Measurements from ENCODE around the gene SNX11.
"Not testable (repeated sequence)": the region's sequence is repeated elsewhere in the genome, so short reads cannot be mapped to it uniquely, and the experiment has no call there.

The SNX11 gene

DNA sequence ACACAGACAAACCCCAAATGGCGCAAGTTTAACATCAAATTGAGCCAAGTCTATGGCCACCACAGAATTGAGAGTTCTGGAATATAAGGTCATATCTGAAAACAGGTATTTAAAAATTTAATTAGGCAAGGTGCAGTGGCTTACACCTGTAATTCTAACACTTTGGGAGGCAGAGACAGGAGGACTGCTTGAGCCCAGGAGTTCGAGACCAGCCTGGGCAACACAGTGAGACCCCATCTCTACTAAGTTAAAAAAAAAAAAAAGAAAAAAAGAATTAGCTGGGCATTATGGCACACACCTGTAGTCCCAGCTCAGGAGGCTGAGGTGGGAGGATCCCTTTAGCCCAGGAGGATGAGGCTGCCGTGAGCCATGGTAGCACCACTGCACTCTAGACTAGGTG is 40.3 kb upstream of the SNX11 start:
- Histone ChIP-seq H3K27me3 (ENCODE audit: insufficient read depth, low read depth) (no peaks in the 10 kb centered on the region), H3K4me3 (IDR thresholded peaks at IDR 0.05; ENCODE audit: insufficient read depth, low read depth, low read length) (no peak overlapping the region), H4K20me1 (ENCODE audit: insufficient read depth) (no peaks in the 10 kb centered on the region), H3K9ac (no peak overlapping the region), H3K4me1 (ENCODE audit: low read depth, poor library complexity, severe bottlenecking) (peaks cover 6% of the 10 kb centered on the region), H3K36me3 (ENCODE audit: insufficient read depth) (peaks cover 6% of the 10 kb centered on the region; the same call in 1 of the 2 replicates), H3K27ac (no peak overlapping the region), H3K4me2 (no peak overlapping the region), H2AFZ (ENCODE audit: low read depth) (no peak overlapping the region), H3K79me2 (ENCODE audit: insufficient read depth, low read depth) (no peaks in the 10 kb centered on the region)
- TF ChIP-seq, protein P1, sequence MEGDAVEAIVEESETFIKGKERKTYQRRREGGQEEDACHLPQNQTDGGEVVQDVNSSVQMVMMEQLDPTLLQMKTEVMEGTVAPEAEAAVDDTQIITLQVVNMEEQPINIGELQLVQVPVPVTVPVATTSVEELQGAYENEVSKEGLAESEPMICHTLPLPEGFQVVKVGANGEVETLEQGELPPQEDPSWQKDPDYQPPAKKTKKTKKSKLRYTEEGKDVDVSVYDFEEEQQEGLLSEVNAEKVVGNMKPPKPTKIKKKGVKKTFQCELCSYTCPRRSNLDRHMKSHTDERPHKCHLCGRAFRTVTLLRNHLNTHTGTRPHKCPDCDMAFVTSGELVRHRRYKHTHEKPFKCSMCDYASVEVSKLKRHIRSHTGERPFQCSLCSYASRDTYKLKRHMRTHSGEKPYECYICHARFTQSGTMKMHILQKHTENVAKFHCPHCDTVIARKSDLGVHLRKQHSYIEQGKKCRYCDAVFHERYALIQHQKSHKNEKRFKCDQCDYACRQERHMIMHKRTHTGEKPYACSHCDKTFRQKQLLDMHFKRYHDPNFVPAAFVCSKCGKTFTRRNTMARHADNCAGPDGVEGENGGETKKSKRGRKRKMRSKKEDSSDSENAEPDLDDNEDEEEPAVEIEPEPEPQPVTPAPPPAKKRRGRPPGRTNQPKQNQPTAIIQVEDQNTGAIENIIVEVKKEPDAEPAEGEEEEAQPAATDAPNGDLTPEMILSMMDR (conservative IDR thresholded peaks at IDR 0.05; ENCODE audit: low read depth, low read length): no peak

DNA sequence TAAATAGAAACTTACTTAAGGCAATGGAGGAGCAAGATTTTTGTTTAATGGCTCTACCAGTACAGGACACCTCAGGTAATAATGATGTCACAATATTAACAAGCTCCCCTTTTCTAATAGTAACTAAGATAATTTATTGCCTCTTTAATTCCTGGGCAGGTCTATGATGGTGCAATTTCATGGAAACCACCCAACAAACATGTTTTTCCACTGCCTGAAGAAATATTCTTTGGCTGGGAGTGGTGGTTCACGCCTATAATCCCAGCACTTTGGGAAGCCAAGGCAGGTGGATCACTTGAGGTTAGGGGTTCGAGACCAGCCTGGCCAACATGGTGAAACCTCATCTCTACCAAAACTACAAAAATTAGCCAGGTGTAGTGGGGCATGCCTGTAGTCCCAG is 39.8 kb upstream of the SNX11 start:
- not testable (repeated sequence) for H3K9ac ChIP-seq; H3K4me1 ChIP-seq (ENCODE audit: low read depth, poor library complexity, severe bottlenecking); H3K36me3 ChIP-seq (ENCODE audit: insufficient read depth); H3K27ac ChIP-seq; H2AFZ ChIP-seq (ENCODE audit: low read depth); H3K4me3 ChIP-seq (IDR thresholded peaks at IDR 0.05; ENCODE audit: insufficient read depth, low read depth, low read length); H4K20me1 ChIP-seq (ENCODE audit: insufficient read depth); H3K27me3 ChIP-seq (ENCODE audit: insufficient read depth, low read depth); H3K4me2 ChIP-seq; H3K79me2 ChIP-seq (ENCODE audit: insufficient read depth, low read depth)

DNA sequence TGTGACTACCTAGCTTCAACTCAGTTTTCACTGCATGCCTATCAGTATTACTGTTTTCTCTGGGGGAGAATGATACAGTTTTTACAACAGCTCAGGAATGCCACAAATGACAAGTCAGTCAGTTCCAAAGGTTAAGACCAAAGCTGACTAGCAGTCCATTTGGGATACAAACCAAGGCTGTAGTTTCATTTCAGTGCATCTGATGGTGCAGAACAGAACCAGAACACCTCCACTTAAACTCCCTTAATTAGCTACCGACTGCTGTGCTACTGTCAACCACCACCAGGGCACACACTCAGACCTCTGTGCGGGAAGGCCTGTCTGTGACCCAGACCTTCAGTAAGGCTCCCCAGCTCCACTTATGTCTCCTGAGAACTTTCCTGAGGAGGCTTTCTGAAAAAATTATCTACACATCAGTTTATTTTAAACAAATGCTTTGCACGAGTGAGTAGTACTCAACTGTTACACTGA is 39.0 kb upstream of the SNX11 start:
- H3K79me2 ChIP-seq (ENCODE audit: insufficient read depth, low read depth): no peaks in the 10 kb centered on the region
- H3K36me3 ChIP-seq (ENCODE audit: insufficient read depth): 0 out of 2 replicates have a peak, but pooled peaks cover 4% of the 10 kb centered on the region
- H3K4me2 ChIP-seq: no peak overlapping the region
- no peaks in the 10 kb centered on the region for H3K27me3 ChIP-seq (ENCODE audit: insufficient read depth, low read depth)
- no peak overlapping the region for H3K9ac ChIP-seq
- no peak overlapping the region for H3K27ac ChIP-seq
- no peak overlapping the region for H2AFZ ChIP-seq (ENCODE audit: low read depth)
- H3K4me1 ChIP-seq (ENCODE audit: low read depth, poor library complexity, severe bottlenecking): peaks cover under 1% of the 10 kb centered on the region
- no peaks in the 10 kb centered on the region for H4K20me1 ChIP-seq (ENCODE audit: insufficient read depth)
- TF ChIP-seq, protein P1 (conservative IDR thresholded peaks at IDR 0.05; ENCODE audit: low read depth, low read length): peak; percentile 68
- no peak overlapping the region for H3K4me3 ChIP-seq (IDR thresholded peaks at IDR 0.05; ENCODE audit: insufficient read depth, low read depth, low read length)

DNA sequence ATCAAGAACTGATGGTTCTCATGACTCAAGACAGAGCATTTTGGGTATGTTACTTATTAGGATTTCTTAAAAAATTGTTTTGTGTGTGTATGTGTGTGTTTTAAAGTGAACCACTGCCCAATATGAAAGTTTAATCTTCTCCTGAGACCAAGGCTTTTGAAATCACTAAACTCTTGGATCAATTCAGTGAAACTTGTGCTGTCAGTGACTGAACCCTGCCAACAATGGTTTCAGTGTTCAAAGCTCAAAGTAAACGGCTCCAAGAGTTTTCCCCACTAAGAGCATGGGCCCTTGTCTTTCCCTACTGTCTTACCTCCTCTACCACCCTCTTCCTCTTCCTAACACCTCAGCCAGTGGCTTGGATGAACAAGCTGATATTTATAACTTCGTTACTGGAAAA is 37.4 kb upstream of the SNX11 start:
- TF ChIP-seq, protein P1 (conservative IDR thresholded peaks at IDR 0.05; ENCODE audit: low read depth, low read length): no peak
- Histone ChIP-seq H3K4me1 (ENCODE audit: low read depth, poor library complexity, severe bottlenecking) (no peaks in the 10 kb centered on the region), H3K36me3 (ENCODE audit: insufficient read depth) (peaks cover 4% of the 10 kb centered on the region; the same call in 1 of the 2 replicates), H3K4me2 (no peak overlapping the region), H3K9ac (no peak overlapping the region), H3K27me3 (ENCODE audit: insufficient read depth, low read depth) (no peaks in the 10 kb centered on the region), H3K27ac (no peak overlapping the region), H3K79me2 (ENCODE audit: insufficient read depth, low read depth) (no peaks in the 10 kb centered on the region), H4K20me1 (ENCODE audit: insufficient read depth) (peaks cover 4% of the 10 kb centered on the region; the same call in 1 of the 2 replicates), H3K4me3 (IDR thresholded peaks at IDR 0.05; ENCODE audit: insufficient read depth, low read depth, low read length) (no peak overlapping the region), H2AFZ (ENCODE audit: low read depth) (no peak overlapping the region)

DNA sequence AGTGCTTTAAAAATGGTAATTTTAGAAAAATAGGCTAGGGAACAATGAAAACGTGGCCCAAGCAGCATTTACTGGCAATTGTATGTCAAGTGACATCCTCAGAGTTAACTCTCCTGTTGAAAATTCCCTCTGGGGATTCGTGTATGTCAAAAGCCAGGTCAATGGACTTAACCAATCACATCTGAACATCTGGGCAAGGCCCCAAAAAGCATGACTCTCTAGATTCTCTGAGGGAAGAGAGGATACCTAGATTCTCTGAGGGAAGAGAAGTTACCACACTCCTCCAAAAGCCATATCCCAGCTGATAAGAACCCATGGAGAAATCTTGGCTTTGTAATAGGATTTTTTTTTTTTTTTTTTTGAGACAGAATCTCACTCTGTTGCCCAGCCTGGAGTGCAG is 35.9 kb upstream of the SNX11 start:
- H3K79me2 ChIP-seq (ENCODE audit: insufficient read depth, low read depth): no peaks in the 10 kb centered on the region

GRCh38 chr17:48072811-48073210 is 34.8 kb upstream of the SNX11 start:
- not testable (repeated sequence) for H3K27ac ChIP-seq; H3K79me2 ChIP-seq (ENCODE audit: insufficient read depth, low read depth); H2AFZ ChIP-seq (ENCODE audit: low read depth); H3K9ac ChIP-seq; H3K4me1 ChIP-seq (ENCODE audit: low read depth, poor library complexity, severe bottlenecking); H4K20me1 ChIP-seq (ENCODE audit: insufficient read depth); H3K4me3 ChIP-seq (IDR thresholded peaks at IDR 0.05; ENCODE audit: insufficient read depth, low read depth, low read length); H3K27me3 ChIP-seq (ENCODE audit: insufficient read depth, low read depth); H3K4me2 ChIP-seq; H3K36me3 ChIP-seq (ENCODE audit: insufficient read depth)

More for the DNA sequence above, 35.9 kb upstream of the SNX11 start:
- Histone ChIP-seq H3K9ac (no peak overlapping the region), H3K27me3 (ENCODE audit: insufficient read depth, low read depth) (no peaks in the 10 kb centered on the region), H2AFZ (ENCODE audit: low read depth) (no peak overlapping the region), H3K4me1 (ENCODE audit: low read depth, poor library complexity, severe bottlenecking) (no peaks in the 10 kb centered on the region), H3K4me2 (no peak overlapping the region), H3K36me3 (ENCODE audit: insufficient read depth) (peaks cover 4% of the 10 kb centered on the region; the same call in 1 of the 2 replicates), H3K27ac (no peak overlapping the region), H4K20me1 (ENCODE audit: insufficient read depth) (peaks cover 4% of the 10 kb centered on the region; the same call in 1 of the 2 replicates), H3K4me3 (IDR thresholded peaks at IDR 0.05; ENCODE audit: insufficient read depth, low read depth, low read length) (no peak overlapping the region)
- TF ChIP-seq, protein P1 (conservative IDR thresholded peaks at IDR 0.05; ENCODE audit: low read depth, low read length): no peak

- not testable (repeated sequence) for H3K9ac ChIP-seq; H3K36me3 ChIP-seq (ENCODE audit: insufficient read depth); H3K4me3 ChIP-seq (IDR thresholded peaks at IDR 0.05; ENCODE audit: insufficient read depth, low read depth, low read length); H3K27ac ChIP-seq; H3K4me2 ChIP-seq; H3K4me1 ChIP-seq (ENCODE audit: low read depth, poor library complexity, severe bottlenecking); H3K27me3 ChIP-seq (ENCODE audit: insufficient read depth, low read depth); H3K79me2 ChIP-seq (ENCODE audit: insufficient read depth, low read depth); H2AFZ ChIP-seq (ENCODE audit: low read depth); H4K20me1 ChIP-seq (ENCODE audit: insufficient read depth)
Measured at GRCh38 chr17:48073566-48074094, 33.9 kb upstream of the SNX11 start.
